NCI-H2227 (cell line): ENCODE data around the gene ELOVL5.

Source experiments
- DNase-seq: peaks from one replicate; lab custom pipeline; 2025; ENCODE audit not compliant: unreplicated experiment; lab: John Stamatoyannopoulos, UW

Gene ELOVL5

GRCh38 chr6:53281518-53282215 lies 67.1 kb downstream of the ELOVL5 start:
- no peak for DNase-seq

- no peak for DNase-seq
These were observed 68.5 kb downstream of the ELOVL5 start for GRCh38 chr6:53280207-53280606.

- no peak for DNase-seq
These were observed 69.5 kb downstream of the ELOVL5 start for GRCh38 chr6:53279293-53279692.

- no peak for DNase-seq
These were observed 75.4 kb downstream of the ELOVL5 start for GRCh38 chr6:53273370-53273769.

GRCh38 chr6:53269827-53270226 lies 78.9 kb downstream of the ELOVL5 start:
- no peak for DNase-seq

DNA sequence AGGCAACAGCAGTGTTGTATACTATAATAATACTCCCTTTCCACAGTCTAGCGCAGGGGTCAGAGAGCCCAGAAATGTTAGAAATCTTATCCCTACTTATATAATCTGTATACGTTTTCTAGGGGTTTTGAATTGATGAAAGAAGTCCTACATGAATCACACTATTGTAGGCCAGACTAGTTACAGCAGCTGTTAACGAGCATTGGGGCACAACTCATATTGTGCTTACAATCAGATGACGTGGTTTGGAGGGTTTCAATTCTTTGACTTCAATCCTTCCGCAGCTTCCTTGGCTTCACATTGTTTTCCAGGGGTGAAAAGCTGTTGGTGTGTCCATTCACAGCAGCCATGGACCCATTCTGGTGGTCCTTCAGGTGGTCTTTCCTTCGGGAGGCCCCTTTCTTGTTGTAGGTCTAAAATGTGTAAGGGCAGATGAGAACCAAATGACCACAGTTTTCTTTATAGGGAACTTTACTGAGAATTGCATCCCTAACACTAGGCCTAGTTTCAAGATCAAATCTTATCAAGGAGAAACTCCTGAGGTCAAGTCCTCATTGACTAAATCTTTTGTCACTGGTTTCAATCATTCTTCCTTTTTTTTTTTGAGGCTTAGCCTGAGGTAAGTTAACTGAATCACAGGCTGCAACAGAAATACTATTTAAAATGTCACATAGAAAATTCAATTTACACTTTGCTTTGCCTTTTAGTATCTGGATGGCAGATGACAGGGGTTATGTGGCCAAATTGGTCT lies 79.7 kb downstream of the ELOVL5 start:
- DNase-seq: no peak

GRCh38 chr6:53266553-53267090 lies 82.1 kb downstream of the ELOVL5 start:
- DNase-seq: no peak

DNA sequence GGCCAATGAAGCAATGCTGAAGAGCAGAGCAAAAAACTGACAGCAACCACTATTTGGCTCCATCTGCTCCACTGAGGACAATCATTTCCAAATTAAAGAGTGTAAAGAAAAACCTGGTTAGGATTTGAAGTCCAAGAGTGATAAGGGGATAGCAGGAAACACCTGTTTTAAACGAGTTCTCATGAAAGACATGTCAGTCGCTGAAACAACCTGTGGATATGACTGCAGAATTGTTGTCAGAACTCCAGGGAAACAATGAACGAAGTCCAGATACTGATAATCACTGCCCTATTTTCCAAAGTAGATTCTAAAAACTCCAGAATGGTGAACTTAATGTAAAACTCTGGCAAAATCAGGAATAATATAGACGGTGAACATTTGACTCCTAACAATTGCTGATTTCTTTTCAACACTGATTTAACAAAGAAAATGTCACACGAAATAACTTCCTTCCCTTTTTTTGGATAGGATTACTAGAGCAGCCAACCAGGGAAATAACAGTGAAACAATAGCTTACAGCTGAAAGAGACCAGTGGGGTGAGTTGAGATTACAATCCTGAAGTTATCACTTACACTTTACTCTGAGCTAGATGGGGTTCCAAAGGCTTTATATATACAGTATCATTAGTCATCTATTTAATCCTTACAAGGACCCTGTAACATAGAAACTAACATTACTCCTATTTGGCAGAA lies 83.7 kb downstream of the ELOVL5 start:
- DNase-seq: no peak

- DNase-seq: no peak
These were observed 84.4 kb downstream of the ELOVL5 start for GRCh38 chr6:53264337-53264736.

DNA sequence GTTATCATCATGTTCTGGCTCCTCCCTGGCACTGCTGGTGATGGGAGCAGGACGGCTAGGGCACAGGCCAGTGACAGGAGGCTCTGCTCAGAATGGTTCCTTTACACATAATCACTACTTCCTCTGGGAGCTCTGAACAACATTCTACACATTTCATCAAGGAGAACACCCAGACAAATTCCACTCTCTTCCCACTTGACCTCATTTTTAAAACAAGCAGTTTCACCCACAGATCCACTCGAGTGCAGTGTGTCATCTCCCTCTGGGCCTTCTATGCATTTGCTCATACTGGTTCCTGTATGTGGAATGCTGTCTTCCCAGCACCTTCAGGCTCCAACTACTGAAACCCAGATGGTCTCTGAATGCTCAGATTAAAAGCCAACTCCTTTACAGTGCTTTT lies 84.8 kb downstream of the ELOVL5 start:
- DNase-seq: no peak

GRCh38 chr6:53259860-53260580 lies 88.7 kb downstream of the ELOVL5 start:
- no peak for DNase-seq

DNA sequence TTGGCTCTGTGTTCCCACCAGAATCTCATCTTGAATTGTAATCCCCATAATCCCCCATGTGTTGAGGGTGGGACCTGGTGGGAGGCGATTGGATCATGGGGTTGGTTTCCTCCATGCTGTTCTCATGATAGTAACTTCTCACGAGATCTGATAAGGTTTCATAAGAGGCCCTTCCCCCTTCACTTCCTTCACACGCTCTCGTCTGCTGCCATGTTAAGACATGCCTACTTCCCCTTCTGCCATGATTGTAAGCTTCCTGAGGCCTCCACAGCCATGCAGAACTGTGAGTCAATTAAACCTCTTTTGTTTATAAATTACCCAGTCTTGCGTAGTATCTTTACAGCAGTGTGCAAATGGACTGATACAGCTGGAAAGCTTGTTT lies 90.0 kb downstream of the ELOVL5 start:
- DNase-seq: no peak

GRCh38 chr6:53258076-53258773 lies 90.5 kb downstream of the ELOVL5 start:
- no peak for DNase-seq

DNA sequence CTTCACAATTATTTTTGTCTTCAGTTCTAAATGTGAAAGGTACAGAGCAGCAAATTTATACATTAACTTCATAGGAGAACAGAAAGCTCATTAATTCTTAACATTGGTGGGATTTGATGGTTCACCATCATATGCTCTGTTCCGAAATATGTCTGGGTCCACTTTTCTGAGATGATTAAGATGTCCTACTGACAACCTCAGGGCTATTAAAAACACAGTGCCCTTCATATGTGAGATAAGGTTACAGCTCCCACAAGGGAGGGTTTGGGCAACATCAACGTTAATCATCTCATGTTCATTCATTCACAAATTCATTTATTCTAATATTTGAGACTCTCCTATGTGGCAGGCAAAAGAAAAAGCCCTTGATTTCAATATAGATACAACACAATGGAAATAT lies 91.2 kb downstream of the ELOVL5 start:
- no peak for DNase-seq

DNA sequence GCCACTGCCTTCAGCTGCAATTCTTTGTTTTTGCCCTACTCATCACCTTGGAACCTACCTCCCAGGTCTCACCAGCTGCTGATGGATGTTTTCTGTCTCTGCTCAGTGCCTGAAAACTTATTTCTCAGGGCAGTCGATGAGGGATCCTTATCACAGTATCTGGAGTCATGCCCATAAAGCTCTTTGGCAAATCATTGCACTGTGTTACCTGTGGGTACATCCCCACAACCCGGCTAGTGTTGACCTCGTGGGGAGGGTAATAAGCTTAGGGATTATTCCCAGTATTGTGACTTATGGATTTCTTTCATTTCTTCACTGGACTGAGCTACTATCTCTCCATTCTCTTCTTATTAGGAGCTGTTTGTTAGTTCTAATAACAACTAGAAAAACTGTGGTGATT lies 91.7 kb downstream of the ELOVL5 start:
- no peak for DNase-seq

- no peak for DNase-seq
These were observed 96.5 kb downstream of the ELOVL5 start for GRCh38 chr6:53252177-53252692.

- no peak for DNase-seq
These were observed 97.6 kb downstream of the ELOVL5 start for GRCh38 chr6:53251033-53251672.

GRCh38 chr6:53250176-53251032 lies 98.3 kb downstream of the ELOVL5 start:
- no peak for DNase-seq

GRCh38 chr6:53246924-53247323 lies 101.8 kb downstream of the ELOVL5 start:
- DNase-seq: no peak
